Gastrocnemius medialis (tissue), 4 donors: Measurements from ENCODE around the gene AGAP1. TPM values are rescaled to one million over a fixed set of nuclear protein-coding genes. Genes with fewer than 3 reads are reported as not detected.

Experiments
- ATAC-seq, 2 donors: fragments of 150-250 bp; one replicate each; pipeline ENCODE4 v1.9.1; 2016
- DNase-seq, 2 donors: peaks; one replicate each; pipeline ENCODE4 v3.0.0-alpha.2; 2019
- H3K27ac ChIP-seq, 4 donors: fragments of 200-600 bp; sonication (generic); 1 replicate in 1 of 4; 2 replicates in 3 of 4; pipeline ENCODE4 v1.5.1; 2016 to 2018; ENCODE audit warnings: mild to moderate bottlenecking in 2 of 4, moderate library complexity in 1 of 4
- H3K27me3 ChIP-seq, 3 donors: fragments of 200-600 bp; sonication (generic) in 2 of 3; 1 replicate in 1 of 3; 2 replicates in 2 of 3; pipeline versions ENCODE4 v1.5.1 to v1.6.0; 2016 to 2019; ENCODE audit warnings: mild to moderate bottlenecking in 1 of 3, moderate library complexity in 1 of 3
- H3K36me3 ChIP-seq, 2 donors: fragments of 200-600 bp; sonication (generic) in 1 of 2; one replicate each; pipeline ENCODE4 v1.5.1; 2017 to 2018
- H3K4me1 ChIP-seq, 2 donors: fragments of 200-600 bp; sonication (generic) in 1 of 2; one replicate each; pipeline ENCODE4 v1.5.1; 2016 to 2017; ENCODE audit warnings: mild to moderate bottlenecking in 2 of 2
- H3K4me3 ChIP-seq, 4 donors: fragments of 200-600 bp; sonication (generic) in 3 of 4; 1 replicate in 1 of 4; 2 replicates in 3 of 4; pipeline ENCODE4 v1.5.1; 2016 to 2019; ENCODE audit warnings: mild to moderate bottlenecking in 2 of 4
- H3K9me3 ChIP-seq, 3 donors: fragments of 200-600 bp; sonication (generic) in 2 of 3; 1 replicate in 1 of 3; 2 replicates in 2 of 3; pipeline ENCODE4 v1.5.1; 2016 to 2019
- POLR2A ChIP-seq, 2 donors: fragments of 450-650 bp; IDR thresholded peaks; one replicate each; pipeline ENCODE4 v1.6.1; 2017; ENCODE audit warnings: antibody characterized with exemption in 2 of 2, mild to moderate bottlenecking in 2 of 2, moderate library complexity in 2 of 2
- in situ Hi-C, 4 donors: fragments of 200-750 bp; cut with MboI; loops; one replicate each; pipeline versions ENCODE4 v1.15.0 to v1.8.0; 2017; ENCODE audit warnings: low sequenced_read_pairs in 4 of 4
- intact Hi-C: fragments of 100-400 bp; cut with DNase I; formaldehyde crosslinking; loops from one replicate; pipeline ENCODE4 v1.15.1; 2023; ENCODE audit warnings: low total_unique reads
- total RNA-seq, 4 donors: library from RNA; depleted of rRNA; stranded (reverse); fragments of >200 nt; gene quantifications; one replicate each; pipeline versions ENCODE4 v1.1.0 to v1.2.3, GENCODE V29; 2016
- TF ChIP-seq, protein P1 (sequence below), 5 experiments: fragments of 450-650 bp in 3 of 5; fragments of 200-600 bp in 2 of 5; sonication (generic) in 2 of 5; IDR thresholded peaks in 4 of 5; conservative IDR thresholded peaks in 1 of 5; 1 replicate in 4 of 5; 2 replicates in 1 of 5; pipeline ENCODE4 v1.5.1; 2016 to 2019; ENCODE audit warnings: antibody characterized with exemption in 5 of 5, mild to moderate bottlenecking in 3 of 5, moderate library complexity in 3 of 5

The AGAP1 gene
- total RNA-seq, 4 donors from 2014 or later = 8.5 to 26.8 (median 14.4) TPM

DNA sequence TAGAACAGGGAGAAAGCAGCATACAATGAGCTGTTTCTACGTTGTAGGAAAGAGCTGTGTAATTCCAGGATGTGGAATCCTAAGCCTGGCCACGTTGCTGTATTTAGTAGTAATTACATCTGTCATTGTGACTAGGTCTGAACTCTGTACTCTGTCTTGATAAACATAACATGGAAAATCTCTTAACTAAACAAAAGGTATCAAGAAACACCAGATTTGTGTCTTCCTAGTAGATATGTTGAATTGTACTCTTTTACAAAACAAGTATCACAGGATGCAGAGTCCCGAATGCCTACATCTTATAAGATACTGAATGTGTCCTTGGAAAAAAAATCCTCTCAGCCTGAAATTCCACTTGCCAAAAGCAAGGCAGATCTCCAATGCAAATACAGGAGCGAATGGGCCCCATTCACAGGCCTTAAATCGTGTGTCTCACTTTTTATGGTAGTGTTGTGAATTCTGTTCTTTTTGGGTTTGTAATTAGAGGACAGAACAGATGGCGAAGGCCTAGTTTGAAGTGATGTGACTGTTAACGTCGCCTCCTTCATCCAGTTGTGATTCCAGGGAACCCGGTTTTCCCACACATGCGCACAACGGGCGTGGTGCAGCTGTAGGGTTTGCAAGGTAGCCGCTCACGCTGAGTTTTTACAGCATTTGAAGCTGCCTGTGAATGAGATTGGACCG, 427.8 kb downstream of the AGAP1 start:
- ATAC-seq = no peak
- DNase-seq = no peak

DNA sequence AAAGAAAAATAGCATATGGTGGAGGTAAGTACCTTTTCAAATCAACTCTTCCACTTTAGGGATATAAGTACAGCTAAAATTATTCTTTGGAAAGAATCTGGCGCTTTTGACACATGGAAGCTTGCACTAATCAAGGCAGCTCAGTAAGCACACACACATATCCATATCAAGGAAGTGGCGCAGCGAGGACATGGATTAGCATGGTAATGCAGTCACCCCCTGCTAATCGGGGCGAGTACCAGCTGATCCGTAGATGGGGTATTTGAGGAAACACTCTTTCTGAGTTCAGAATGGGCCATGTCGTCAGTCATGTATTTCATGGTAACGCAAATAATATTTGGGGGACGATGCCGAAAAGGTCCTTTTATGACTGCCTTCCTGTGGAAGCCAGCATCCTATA, 429.0 kb downstream of the AGAP1 start:
- Histone ChIP-seq H3K4me3 (no peak overlapping the region), H3K4me1 (no peaks in the 10 kb centered on the region), H3K27ac (no peak overlapping the region), H3K36me3 (no peaks in the 10 kb centered on the region), H3K27me3 (no peaks in the 10 kb centered on the region), H3K9me3 (no peaks in the 10 kb centered on the region)
- DNase-seq = no peak
- TF ChIP-seq POLR2A (IDR thresholded peaks at IDR 0.05) = no peak
- TF ChIP-seq, protein P1, sequence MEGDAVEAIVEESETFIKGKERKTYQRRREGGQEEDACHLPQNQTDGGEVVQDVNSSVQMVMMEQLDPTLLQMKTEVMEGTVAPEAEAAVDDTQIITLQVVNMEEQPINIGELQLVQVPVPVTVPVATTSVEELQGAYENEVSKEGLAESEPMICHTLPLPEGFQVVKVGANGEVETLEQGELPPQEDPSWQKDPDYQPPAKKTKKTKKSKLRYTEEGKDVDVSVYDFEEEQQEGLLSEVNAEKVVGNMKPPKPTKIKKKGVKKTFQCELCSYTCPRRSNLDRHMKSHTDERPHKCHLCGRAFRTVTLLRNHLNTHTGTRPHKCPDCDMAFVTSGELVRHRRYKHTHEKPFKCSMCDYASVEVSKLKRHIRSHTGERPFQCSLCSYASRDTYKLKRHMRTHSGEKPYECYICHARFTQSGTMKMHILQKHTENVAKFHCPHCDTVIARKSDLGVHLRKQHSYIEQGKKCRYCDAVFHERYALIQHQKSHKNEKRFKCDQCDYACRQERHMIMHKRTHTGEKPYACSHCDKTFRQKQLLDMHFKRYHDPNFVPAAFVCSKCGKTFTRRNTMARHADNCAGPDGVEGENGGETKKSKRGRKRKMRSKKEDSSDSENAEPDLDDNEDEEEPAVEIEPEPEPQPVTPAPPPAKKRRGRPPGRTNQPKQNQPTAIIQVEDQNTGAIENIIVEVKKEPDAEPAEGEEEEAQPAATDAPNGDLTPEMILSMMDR (IDR thresholded peaks at IDR 0.05 in 4 of 5, conservative IDR thresholded peaks at IDR 0.05 in 1 of 5) = no peak
- in situ Hi-C loops (no loop called here), intact Hi-C loops (no loop called here)
- no peak for ATAC-seq

More for the DNA sequence above, 427.8 kb downstream of the AGAP1 start:
- Histone ChIP-seq H3K4me3 (no peak overlapping the region), H3K9me3 (no peaks in the 10 kb centered on the region), H3K27ac (no peak overlapping the region), H3K27me3 (no peaks in the 10 kb centered on the region), H3K4me1 (no peaks in the 10 kb centered on the region), H3K36me3 (no peaks in the 10 kb centered on the region)
- intact Hi-C loops (no loop called here), in situ Hi-C loops (no loop called here)
- TF ChIP-seq POLR2A (IDR thresholded peaks at IDR 0.05) = no peak
- TF ChIP-seq, protein P1 (IDR thresholded peaks at IDR 0.05 in 4 of 5, conservative IDR thresholded peaks at IDR 0.05 in 1 of 5) = no peak

DNA sequence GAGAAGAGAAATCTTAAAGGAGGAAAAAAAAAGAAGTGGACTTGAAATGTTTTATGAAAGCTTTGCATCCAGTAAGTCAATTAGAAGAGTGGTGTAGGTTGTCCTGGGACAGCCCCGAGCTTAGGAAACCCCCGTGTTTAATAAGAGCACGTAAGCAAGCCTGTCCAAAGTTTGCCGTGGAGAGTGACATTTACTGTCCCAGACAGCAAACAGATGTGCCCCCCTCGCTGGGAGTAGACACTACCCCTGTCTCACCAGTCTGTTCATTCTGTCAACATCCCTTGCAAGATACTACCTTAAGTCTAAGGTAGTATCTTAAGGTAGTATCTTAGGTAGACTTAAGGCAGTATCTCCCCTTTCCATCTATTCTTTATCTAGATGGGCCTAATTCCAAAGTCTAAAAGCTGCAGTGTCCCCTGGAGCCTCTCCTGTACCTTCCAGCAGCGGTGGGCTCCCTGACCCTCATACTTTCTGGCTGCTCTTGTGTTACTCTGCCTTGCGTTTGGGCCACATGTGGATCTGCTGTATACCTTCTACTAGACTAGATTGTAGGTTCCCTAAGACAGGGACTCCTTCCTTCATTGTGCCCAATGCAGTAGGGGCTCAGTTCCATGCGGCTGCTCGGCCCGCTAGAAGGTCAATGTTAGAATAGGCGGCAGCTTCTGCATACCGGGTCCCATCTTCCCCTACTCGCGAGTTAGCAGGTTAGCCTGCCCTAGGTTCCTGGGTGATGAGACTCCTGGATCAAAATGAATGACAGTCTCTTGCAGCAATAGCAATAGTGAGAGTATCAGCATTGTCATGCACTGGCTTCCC, 430.2 kb downstream of the AGAP1 start:
- no peak overlapping the region for H3K4me3 ChIP-seq
- intact Hi-C loops (no loop called here), in situ Hi-C loops (no loop called here)
- H3K27ac ChIP-seq = no peak overlapping the region
- H3K4me1 ChIP-seq = no peaks in the 10 kb centered on the region
- TF ChIP-seq, protein P1 (IDR thresholded peaks at IDR 0.05 in 4 of 5, conservative IDR thresholded peaks at IDR 0.05 in 1 of 5) = no peak
- no peak for TF ChIP-seq POLR2A (IDR thresholded peaks at IDR 0.05)
- H3K36me3 ChIP-seq = no peaks in the 10 kb centered on the region
- no peaks in the 10 kb centered on the region for H3K9me3 ChIP-seq
- ATAC-seq = no peak
- no peak for DNase-seq
- H3K27me3 ChIP-seq = no peaks in the 10 kb centered on the region

DNA sequence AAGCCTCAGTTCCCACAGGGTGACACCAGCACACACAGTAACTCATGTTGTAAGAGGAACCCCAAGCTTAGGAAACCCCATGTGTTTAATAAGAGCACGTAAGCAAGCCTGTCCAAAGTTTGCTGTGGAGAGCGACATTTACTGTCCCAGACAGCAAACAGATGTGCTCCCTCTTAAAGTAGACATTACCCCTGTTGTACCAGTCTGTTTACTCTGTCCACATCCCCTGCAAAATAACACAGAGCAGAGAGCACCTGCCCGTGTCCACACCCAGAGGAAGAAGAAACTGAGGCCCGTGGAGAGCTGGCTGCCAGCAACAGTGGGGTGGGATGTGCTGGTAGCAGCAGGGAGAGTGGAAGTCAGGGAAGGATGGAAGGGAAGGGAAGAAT, 430.8 kb downstream of the AGAP1 start:
- ATAC-seq (no peak), DNase-seq (no peak)
- Histone ChIP-seq H3K27me3 (no peaks in the 10 kb centered on the region), H3K4me3 (no peak overlapping the region), H3K36me3 (no peaks in the 10 kb centered on the region), H3K9me3 (no peaks in the 10 kb centered on the region), H3K4me1 (no peaks in the 10 kb centered on the region), H3K27ac (no peak overlapping the region)
- no peak for TF ChIP-seq POLR2A (IDR thresholded peaks at IDR 0.05)
- TF ChIP-seq, protein P1 (IDR thresholded peaks at IDR 0.05 in 4 of 5, conservative IDR thresholded peaks at IDR 0.05 in 1 of 5) = no peak
- in situ Hi-C loops (no loop called here), intact Hi-C loops (no loop called here)
